Spleen (tissue), 11 donors: Measurements from ENCODE around the gene BIN1. TPM values are rescaled to one million over a fixed set of nuclear protein-coding genes. Genes with fewer than 3 reads are reported as not detected.

Experiments
- DNase-seq: peaks from one replicate; pipeline ENCODE4 v3.0.0-alpha.2; 2020
- H3K27ac ChIP-seq, 8 donors: fragments of 200-600 bp; sonication (generic) in 7 of 8; 1 replicate in 4 of 8; 2 replicates in 4 of 8; pipeline versions ENCODE4 v1.5.0 to v1.8.0; 2016 to 2021; ENCODE audit warnings: inconsistent platforms in 4 of 8, mild to moderate bottlenecking in 4 of 8, moderate library complexity in 1 of 8
- H3K27me3 ChIP-seq, 7 donors: fragments of 200-600 bp; sonication (generic) in 6 of 7; replicated peaks in 1 of 7; 1 replicate in 4 of 7; 2 replicates in 3 of 7; pipeline versions ENCODE4 v1.5.0 to v1.8.0; 2016 to 2021; ENCODE audit warnings: inconsistent platforms in 3 of 7, mild to moderate bottlenecking in 1 of 7
- H3K36me3 ChIP-seq, 6 donors: fragments of 200-600 bp; sonication (generic) in 5 of 6; 1 replicate in 4 of 6; 2 replicates in 2 of 6; pipeline versions ENCODE4 v1.5.0 to v1.8.0; 2016 to 2021; ENCODE audit warnings: inconsistent platforms in 2 of 6
- H3K4me1 ChIP-seq, 6 donors: fragments of 200-600 bp; sonication (generic) in 5 of 6; 1 replicate in 3 of 6; 2 replicates in 3 of 6; pipeline versions ENCODE4 v1.5.0 to v1.8.0; 2016 to 2021; ENCODE audit warnings: inconsistent platforms in 3 of 6
- H3K4me3 ChIP-seq, 8 donors: fragments of 200-600 bp; sonication (generic) in 7 of 8; 1 replicate in 4 of 8; 2 replicates in 4 of 8; pipeline versions ENCODE4 v1.5.0 to v1.8.0; 2016 to 2021; ENCODE audit warnings: inconsistent platforms in 4 of 8, mild to moderate bottlenecking in 4 of 8, moderate library complexity in 2 of 8
- H3K9me3 ChIP-seq, 8 donors: fragments of 200-600 bp; sonication (generic) in 7 of 8; 1 replicate in 4 of 8; 2 replicates in 4 of 8; pipeline versions ENCODE4 v1.5.0 to v1.8.0; 2016 to 2021; ENCODE audit warnings: inconsistent platforms in 4 of 8
- CTCF ChIP-seq, 11 experiments: fragments of 200-600 bp in 7 of 11; fragments of 450-650 bp in 4 of 11; sonication (generic) in 4 of 11; IDR thresholded peaks in 8 of 11; conservative IDR thresholded peaks in 3 of 11; 1 replicate in 7 of 11; 2 replicates in 4 of 11; pipeline versions ENCODE4 v1.4.0 to v1.8.0; 2016 to 2021; ENCODE audit warnings: antibody characterized with exemption in 11 of 11, inconsistent platforms in 4 of 11, mild to moderate bottlenecking in 1 of 11
- POLR2A ChIP-seq, 3 donors: fragments of 450-650 bp; IDR thresholded peaks; one replicate each; pipeline ENCODE4 v1.5.1; 2017; ENCODE audit warnings: antibody characterized with exemption in 3 of 3, mild to moderate bottlenecking in 1 of 3
- POLR2AphosphoS5 ChIP-seq, 3 donors: sonication (generic); formaldehyde crosslinking; IDR thresholded peaks; one replicate each; pipeline ENCODE4 v1.5.1; 2017; ENCODE audit warnings: antibody characterized with exemption in 3 of 3
- WGBS, 5 donors: extraction: QIAGEN DNeasy Blood & Tissue Kit in 3 of 5; methylation state at CpG; one replicate each; pipeline versions ENCODE4 v1.1.5 to v1.1.7; 2013 to 2018; 5-methylcytosine and 5-hydroxymethylcytosine counted together
- intact Hi-C: fragments of 100-400 bp; cut with DNase I; formaldehyde crosslinking; loops from one replicate; pipeline ENCODE4 v1.15.0; 2023; ENCODE audit warnings: low total_unique reads
- polyA plus RNA-seq, 3 donors: library from polyadenylated mRNA; stranded (reverse); fragments of 200-250 nt; gene quantifications; one replicate each; pipeline ENCODE4 v1.2.1, GENCODE V29; 2013
- total RNA-seq, 7 donors: library from RNA; depleted of rRNA in 3 of 7; stranded (reverse); fragments of >200 nt in 3 of 7; fragmentation: NEBNext Ultra II Directional in 4 of 7; extraction: Animal tissue kit (Norgen Biotek cat#: 25700) in 4 of 7; gene quantifications; one replicate each; pipeline versions ENCODE4 v1.1.0 to v1.2.1, GENCODE V29; 2016 to 2021
- donor health status: healthy with polysubstance abuse.
- donor health status: DM: no; HTN: no; CAD: no; lungs with moderate emphysema.
- donor health status: DM: no; HTN: no; CAD: no.
- donor health status: Bipolar disorder and iron deficiency.
- donor health status: healthy.
- donor health status: DM: no; HTN: no; CAD: no.
- donor health status: DM: yes; HTN: yes; CAD: no.

Gene BIN1
- total and polyA plus RNA-seq, 10 donors: 57.2 to 123 (median 70.4) TPM

- Histone ChIP-seq H3K4me3 (no peak overlapping the region), H3K9me3 (no peaks in the 10 kb centered on the region), H3K36me3 (no peaks in the 10 kb centered on the region), H3K27me3 (peaks cover 0 to 14% (median 0%) of the 10 kb centered on the region in 7 donors), H3K27ac (no peak overlapping the region), H3K4me1 (no peaks in the 10 kb centered on the region)
- no peak for DNase-seq
- WGBS, 5 donors: 70 to 92% (median 79%) methylated on average over 5 of the region's 5 CpGs
- TF ChIP-seq POLR2AphosphoS5 (IDR thresholded peaks at IDR 0.05) (no peak), POLR2A (IDR thresholded peaks at IDR 0.05) (no peak), CTCF (IDR thresholded peaks at IDR 0.05 in 8 of 11, conservative IDR thresholded peaks at IDR 0.05 in 3 of 11) (no peak)
- intact Hi-C loops: no loop called here
Observed at GRCh38 chr2:127001751-127002150, 105.2 kb downstream of the BIN1 start.

GRCh38 chr2:127000937-127001336 is 106.0 kb downstream of the BIN1 start:
- no peak for DNase-seq
- intact Hi-C loops: no loop called here
- WGBS, 5 donors: 77 to 91% (median 89%) methylated on average over 5 of the region's 5 CpGs

GRCh38 chr2:127000194-127000593 is 106.8 kb downstream of the BIN1 start:
- DNase-seq: no peak
- no peaks in the 10 kb centered on the region for H3K9me3 ChIP-seq
- peaks cover 0 to 16% (median 0%) of the 10 kb centered on the region in 7 donors for H3K27me3 ChIP-seq
- intact Hi-C loops: no loop called here
- H3K4me1 ChIP-seq: peaks cover 0 to 15% (median 6%) of the 10 kb centered on the region in 6 donors
- 67 to 90% (median 78%) methylated on average over 3 of the region's 3 CpGs for WGBS, 5 donors
- no peak for TF ChIP-seq CTCF (IDR thresholded peaks at IDR 0.05 in 8 of 11, conservative IDR thresholded peaks at IDR 0.05 in 3 of 11)
- no peak for TF ChIP-seq POLR2A (IDR thresholded peaks at IDR 0.05)
- TF ChIP-seq POLR2AphosphoS5 (IDR thresholded peaks at IDR 0.05): no peak
- H3K27ac ChIP-seq: no peak overlapping the region
- H3K4me3 ChIP-seq: no peak overlapping the region
- H3K36me3 ChIP-seq: no peaks in the 10 kb centered on the region

More at GRCh38 chr2:127000937-127001336, 106.0 kb downstream of the BIN1 start:
- Histone ChIP-seq H3K4me1 (peaks cover 0 to 7% (median under 1%) of the 10 kb centered on the region in 6 donors), H3K9me3 (no peaks in the 10 kb centered on the region), H3K27me3 (peaks cover 0 to 16% (median 0%) of the 10 kb centered on the region in 7 donors), H3K36me3 (no peaks in the 10 kb centered on the region), H3K27ac (no peak overlapping the region), H3K4me3 (no peak overlapping the region)
- TF ChIP-seq POLR2A (IDR thresholded peaks at IDR 0.05) (no peak), POLR2AphosphoS5 (IDR thresholded peaks at IDR 0.05) (no peak), CTCF (IDR thresholded peaks at IDR 0.05 in 8 of 11, conservative IDR thresholded peaks at IDR 0.05 in 3 of 11) (no peak)

DNA sequence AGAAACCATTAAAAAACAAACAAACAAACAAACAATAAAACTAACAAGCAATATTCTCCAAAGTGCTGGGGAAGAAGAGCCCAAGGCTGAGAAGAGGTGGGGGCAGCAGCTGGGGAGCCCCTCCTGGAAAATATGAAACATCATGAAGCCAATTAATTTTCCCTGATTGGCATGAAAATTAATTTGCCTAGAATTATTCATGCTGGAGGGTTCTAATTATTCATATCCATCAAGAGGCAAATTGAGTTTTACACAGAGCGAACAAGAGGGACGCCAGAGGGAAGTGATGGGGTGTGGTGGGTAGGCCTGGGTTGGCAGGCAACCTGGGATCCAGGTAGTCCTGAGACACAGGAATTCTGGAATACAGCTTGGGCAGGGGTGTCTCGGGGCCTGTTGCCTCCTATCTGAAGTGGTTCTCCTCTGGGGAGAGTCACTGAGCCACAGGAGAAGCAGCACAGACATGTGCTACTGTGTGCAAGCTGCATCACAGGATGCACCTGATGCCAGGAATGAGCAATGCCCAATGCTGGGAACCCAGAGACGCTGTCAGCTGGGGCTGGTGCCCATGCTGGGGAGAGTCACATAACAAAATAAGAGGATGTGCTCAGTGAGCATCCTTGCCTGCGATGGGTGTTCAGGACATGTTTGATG is 107.7 kb downstream of the BIN1 start:
- no peaks in the 10 kb centered on the region for H3K9me3 ChIP-seq

More for the DNA sequence above, 107.7 kb downstream of the BIN1 start:
- Histone ChIP-seq H3K4me1 (peaks cover 0 to 24% (median 7%) of the 10 kb centered on the region in 6 donors), H3K4me3 (no peak overlapping the region), H3K27ac (no peak overlapping the region), H3K27me3 (peaks cover 0 to 16% (median 0%) of the 10 kb centered on the region in 7 donors), H3K36me3 (no peaks in the 10 kb centered on the region)
- intact Hi-C loops: no loop called here
- no peak for TF ChIP-seq POLR2AphosphoS5 (IDR thresholded peaks at IDR 0.05)
- no peak for TF ChIP-seq POLR2A (IDR thresholded peaks at IDR 0.05)
- no peak for TF ChIP-seq CTCF (IDR thresholded peaks at IDR 0.05 in 8 of 11, conservative IDR thresholded peaks at IDR 0.05 in 3 of 11)
- 70 to 90% (median 78%) methylated on average over 5 of the region's 5 CpGs for WGBS, 5 donors
- no peak for DNase-seq
